Measurements from ENCODE around the gene MSLN. TPM values are rescaled to one million over a fixed set of nuclear protein-coding genes. Genes with fewer than 3 reads are reported as not detected.

Gene MSLN
- polyA plus RNA-seq, 1 donor (not counting 4 experiments of a cell fraction or from before 2014, with no cell fraction given), result 8.5 TPM

GRCh38 chr16:740459-740763 is 20.1 kb upstream of the MSLN start:
- no peak for DNase-seq (ENCODE audit: low read depth, low spot score)
- H3K9me1 ChIP-seq (ENCODE audit: control insufficient read depth, extremely low read depth, insufficient read depth, low read length), result no peaks in the 10 kb centered on the region
- TF ChIP-seq CTCF (optimal IDR thresholded peaks at IDR 0.05 in 1 of 3, IDR thresholded peaks at IDR 0.05 in 1 of 3, conservative IDR thresholded peaks at IDR 0.05 in 1 of 3; ENCODE audit: extremely low read depth in 1 of 3, insufficient read depth in 2 of 3, low read length in 3 of 3), result no peak
- no peak for TF ChIP-seq EZH2 (IDR thresholded peaks at IDR 0.05; ENCODE audit: low read length)
- H3K4me1 ChIP-seq (ENCODE audit: control insufficient read depth, extremely low read depth, insufficient read depth, low read length), result peaks cover 17% of the 10 kb centered on the region
- H3K79me2 ChIP-seq (ENCODE audit: control insufficient read depth, insufficient read depth, low read length), result peaks cover 12% of the 10 kb centered on the region
- H3K4me3 ChIP-seq (ENCODE audit: control insufficient read depth in 2 of 3, extremely low read depth in 1 of 3, insufficient read depth in 2 of 3, low read depth in 1 of 3, low read length in 3 of 3), result peak overlapping the region; percentile 76 to 91 (median 88)
- peak overlapping the region; percentile 83 for H3K9ac ChIP-seq (ENCODE audit: control insufficient read depth, extremely low read depth, insufficient read depth, low read length)
- no peak for FAIRE-seq
- H3K27ac ChIP-seq (ENCODE audit: control insufficient read depth, insufficient read depth, low read length), result peak overlapping the region; percentile 63
- no peaks in the 10 kb centered on the region for H3K9me3 ChIP-seq (ENCODE audit: control insufficient read depth, low read depth, low read length)
- peak overlapping the region; percentile 40 for H2AFZ ChIP-seq (ENCODE audit: control insufficient read depth, low read length)
- H4K20me1 ChIP-seq (ENCODE audit: control insufficient read depth, extremely low read depth, insufficient read depth, low read length), result no peaks in the 10 kb centered on the region
- dilution Hi-C loops (cut with MboI; ENCODE audit: extremely low pct_ligation_motif_present, low sequenced_read_pairs), result no loop called here
- no peaks in the 10 kb centered on the region for H3K27me3 ChIP-seq (ENCODE audit: control insufficient read depth, extremely low read depth, insufficient read depth, low read length)
- H3K4me2 ChIP-seq (ENCODE audit: control insufficient read depth, extremely low read depth, insufficient read depth, low read depth, low read length), result peak overlapping the region; percentile 76
- H3K36me3 ChIP-seq (ENCODE audit: control insufficient read depth in 2 of 2, extremely low read depth in 1 of 2, insufficient read depth in 2 of 2, low read length in 2 of 2), result peaks cover 16 to 17% of the 10 kb centered on the region in 2 experiments

- Histone ChIP-seq H3K9ac (ENCODE audit: control insufficient read depth, extremely low read depth, insufficient read depth, low read length) (peak within 1 kb of the TSS; percentile 83), H3K79me2 (ENCODE audit: control insufficient read depth, insufficient read depth, low read length) (peaks cover 12% of the 10 kb centered on the region), H3K36me3 (ENCODE audit: control insufficient read depth in 2 of 2, extremely low read depth in 1 of 2, insufficient read depth in 2 of 2, low read length in 2 of 2) (peaks cover 11 to 14% of the 10 kb centered on the region in 2 experiments), H3K27ac (ENCODE audit: control insufficient read depth, insufficient read depth, low read length) (peak within 1 kb of the TSS; percentile 63), H2AFZ (ENCODE audit: control insufficient read depth, low read length) (peak within 1 kb of the TSS; percentile 86), H3K4me2 (ENCODE audit: control insufficient read depth, extremely low read depth, insufficient read depth, low read depth, low read length) (peak within 1 kb of the TSS; percentile 89), H3K9me3 (ENCODE audit: control insufficient read depth, low read depth, low read length) (no peaks in the 10 kb centered on the region), H4K20me1 (ENCODE audit: control insufficient read depth, extremely low read depth, insufficient read depth, low read length) (no peaks in the 10 kb centered on the region), H3K4me1 (ENCODE audit: control insufficient read depth, extremely low read depth, insufficient read depth, low read length) (peaks cover 17% of the 10 kb centered on the region), H3K9me1 (ENCODE audit: control insufficient read depth, extremely low read depth, insufficient read depth, low read length) (no peaks in the 10 kb centered on the region), H3K4me3 (ENCODE audit: control insufficient read depth in 2 of 3, extremely low read depth in 1 of 3, insufficient read depth in 2 of 3, low read depth in 1 of 3, low read length in 3 of 3) (peak within 1 kb of the TSS; percentile 76 to 91 (median 88)), H3K27me3 (ENCODE audit: control insufficient read depth, extremely low read depth, insufficient read depth, low read length) (no peaks in the 10 kb centered on the region)
- peak; percentile 60 to 92 (median 82) for TF ChIP-seq CTCF (optimal IDR thresholded peaks at IDR 0.05 in 1 of 3, IDR thresholded peaks at IDR 0.05 in 1 of 3, conservative IDR thresholded peaks at IDR 0.05 in 1 of 3; ENCODE audit: extremely low read depth in 1 of 3, insufficient read depth in 2 of 3, low read length in 3 of 3)
- TF ChIP-seq EZH2 (IDR thresholded peaks at IDR 0.05; ENCODE audit: low read length), result no peak
- no peak for FAIRE-seq
- no peak for DNase-seq (ENCODE audit: low read depth, low spot score)
- dilution Hi-C loops (cut with MboI; ENCODE audit: extremely low pct_ligation_motif_present, low sequenced_read_pairs), result no loop called here
These were observed 19.6 kb upstream of the MSLN start, which contains the start of gene CIAO3 for GRCh38 chr16:740764-741505. Gene CIAO3, minus strand, starts transcription at chr16:740997. Its CDS starts 12 bp downstream, at chr16:740985.
